GM21447 (cell line): ENCODE results near the gene RAB22A.

Experiments used
- ATAC-seq: cut with Tn5 transposase; IDR thresholded peaks from one replicate; pipeline ENCODE4 v1.9.1; 2021; ENCODE audit not compliant: unreplicated experiment

RAB22A gene, protein sequence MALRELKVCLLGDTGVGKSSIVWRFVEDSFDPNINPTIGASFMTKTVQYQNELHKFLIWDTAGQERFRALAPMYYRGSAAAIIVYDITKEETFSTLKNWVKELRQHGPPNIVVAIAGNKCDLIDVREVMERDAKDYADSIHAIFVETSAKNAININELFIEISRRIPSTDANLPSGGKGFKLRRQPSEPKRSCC

GRCh38 chr20:58309591-58310290 is at the start of gene RAB22A:
Gene RAB22A, plus strand, starts transcription at chr20:58309715. Its CDS starts 262 bp downstream, at chr20:58309977.
- peak; percentile 63 for ATAC-seq

- no peak for ATAC-seq
Measured at GRCh38 chr20:58260006-58260405, 49.5 kb upstream of the RAB22A start.

DNA sequence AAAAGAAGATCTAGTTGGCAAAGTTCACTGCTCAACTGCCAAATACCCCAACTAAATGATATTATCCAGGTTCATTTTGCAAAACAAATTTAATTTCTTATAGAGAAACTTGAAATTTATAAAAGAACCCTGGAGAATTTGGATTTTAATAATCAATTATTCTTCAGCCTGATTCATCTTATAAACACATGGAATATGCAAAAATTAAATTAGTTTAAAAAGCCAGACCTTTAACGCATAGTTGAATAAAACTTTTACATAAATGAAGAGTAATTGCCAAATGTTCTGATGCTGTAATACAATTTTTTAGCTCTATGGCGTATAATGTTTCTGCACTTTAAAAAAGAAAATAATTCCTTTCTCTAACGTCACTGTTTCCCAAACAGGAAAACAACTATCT is 47.9 kb upstream of the RAB22A start:
- ATAC-seq, result no peak

GRCh38 chr20:58264271-58264670 is 45.2 kb upstream of the RAB22A start:
- ATAC-seq, result no peak

- ATAC-seq, result no peak
Measured at GRCh38 chr20:58267389-58268215, 41.9 kb upstream of the RAB22A start.

DNA sequence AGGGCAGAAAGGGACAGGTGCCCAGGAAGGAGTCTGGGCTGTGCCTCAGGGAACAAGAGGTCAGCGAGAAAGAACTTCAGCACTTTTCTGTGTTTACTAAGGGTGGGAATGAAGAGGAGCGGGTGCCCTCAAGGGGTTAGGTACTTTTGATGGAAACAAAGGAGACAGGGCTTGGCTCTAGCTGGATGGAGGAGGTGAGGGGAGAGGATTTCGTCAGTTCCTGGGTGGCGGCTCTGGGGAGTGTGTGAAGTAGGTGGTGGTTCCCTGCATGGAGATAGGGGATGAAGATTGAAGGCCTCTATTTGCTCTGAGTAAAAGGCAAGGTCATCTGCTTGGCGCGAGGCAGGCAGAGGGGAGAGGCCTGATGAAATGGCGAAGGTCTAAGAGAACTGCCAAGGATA is 41.1 kb upstream of the RAB22A start:
- ATAC-seq, result no peak

GRCh38 chr20:58268936-58269619 is 40.4 kb upstream of the RAB22A start:
- ATAC-seq, result no peak

GRCh38 chr20:58271606-58272351 is 37.7 kb upstream of the RAB22A start:
- no peak for ATAC-seq

- no peak for ATAC-seq
Measured at GRCh38 chr20:58274384-58274783, 35.1 kb upstream of the RAB22A start.

DNA sequence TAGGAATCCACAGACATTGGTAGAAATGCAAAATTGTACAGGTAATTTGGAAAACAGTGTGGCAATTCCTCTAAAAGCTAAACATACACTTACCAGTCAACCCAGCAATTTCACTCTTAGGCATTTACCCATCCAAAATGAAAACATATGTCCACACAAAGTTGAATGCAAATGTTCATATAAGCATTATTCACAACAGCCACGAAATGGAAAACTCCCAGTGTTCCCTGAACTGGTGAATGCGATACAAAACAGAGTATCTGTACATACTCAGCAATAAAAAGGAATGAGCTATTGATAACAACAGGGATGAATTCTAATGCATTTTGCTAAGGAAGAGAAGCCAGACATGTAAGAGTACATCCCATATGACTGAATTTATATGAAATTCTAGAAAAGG is 32.4 kb upstream of the RAB22A start:
- ATAC-seq, result no peak

DNA sequence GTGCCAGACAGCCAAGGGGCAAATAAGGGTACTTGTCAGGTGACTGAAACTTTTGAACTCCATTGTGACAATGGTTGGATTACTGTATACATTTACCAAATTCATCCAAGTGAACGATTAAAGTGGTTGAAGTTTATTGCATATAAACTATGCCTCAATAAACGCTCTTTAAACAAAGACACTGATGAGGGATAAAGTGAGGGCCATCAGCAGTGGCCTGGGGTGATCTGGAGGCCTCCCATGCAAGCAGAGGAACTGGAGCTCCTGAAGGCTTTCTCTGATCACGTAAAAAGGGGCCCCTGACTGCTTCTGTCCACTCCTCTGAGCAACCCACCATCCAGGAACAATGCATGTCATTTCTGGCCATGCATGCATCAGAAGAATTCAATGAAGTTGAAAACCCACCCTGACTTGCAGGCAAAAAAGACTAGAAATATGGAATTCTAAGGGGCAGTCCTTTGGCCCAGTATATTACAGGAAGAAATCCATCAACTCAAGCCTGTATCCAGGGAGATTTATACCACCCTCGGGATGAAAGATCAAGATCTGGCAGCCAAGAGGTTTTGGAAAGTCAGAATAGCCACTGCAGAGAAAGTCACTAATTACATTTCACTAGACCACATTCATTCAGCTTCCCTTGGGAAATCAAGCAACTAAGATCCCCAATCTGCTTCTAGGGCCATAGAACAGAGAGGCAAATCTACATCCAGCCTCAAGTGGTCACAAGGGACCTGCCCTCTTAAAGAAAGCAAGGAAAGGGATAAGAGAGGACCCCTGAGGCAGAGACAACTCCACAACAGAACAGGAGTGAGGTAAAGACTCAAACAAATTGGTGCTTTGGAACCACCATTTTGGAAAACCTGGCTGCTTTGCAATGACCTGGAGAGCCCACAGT is 31.7 kb upstream of the RAB22A start:
- ATAC-seq, result no peak

- ATAC-seq, result no peak
Measured at GRCh38 chr20:58286729-58287128, 22.8 kb upstream of the RAB22A start.

DNA sequence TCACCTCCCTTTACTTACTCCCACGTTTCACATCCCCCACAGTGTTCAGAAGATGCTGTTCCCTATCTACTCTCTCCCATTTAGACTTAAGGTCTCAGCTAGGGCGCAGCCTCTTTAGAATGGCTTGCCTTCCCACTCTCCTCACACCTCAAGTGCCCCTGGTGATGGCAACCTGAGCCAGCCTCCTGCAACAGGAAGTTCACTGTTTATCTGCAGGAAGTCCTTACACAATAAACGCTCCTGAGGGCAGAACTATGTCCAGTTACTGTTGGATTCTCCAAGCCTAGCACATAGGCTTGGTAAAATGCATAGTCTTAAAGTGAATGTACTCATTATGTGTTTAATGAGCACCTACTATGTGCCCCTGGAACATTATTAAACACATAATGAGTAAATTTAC is 21.9 kb upstream of the RAB22A start:
- no peak for ATAC-seq

GRCh38 chr20:58289143-58289542 is 20.4 kb upstream of the RAB22A start:
- no peak for ATAC-seq

DNA sequence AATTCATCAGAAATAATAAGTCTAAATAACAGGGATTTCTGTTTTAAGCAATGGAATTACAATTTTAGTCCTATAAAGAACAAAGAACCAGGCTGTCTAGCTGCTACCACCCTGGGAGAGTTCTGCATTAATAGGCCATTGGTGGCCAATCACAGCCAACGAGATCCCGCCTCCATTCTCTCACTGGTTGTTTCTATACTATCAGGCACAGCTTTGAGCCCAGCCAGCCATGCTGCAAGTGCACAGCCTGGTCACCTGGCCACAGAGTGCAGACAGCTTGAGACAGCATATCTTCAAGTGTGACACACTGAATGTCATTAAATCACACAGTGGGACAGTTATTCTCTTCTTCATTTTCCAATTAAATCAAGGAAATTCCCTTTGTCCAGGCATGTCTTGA is 16.1 kb upstream of the RAB22A start:
- no peak for ATAC-seq

DNA sequence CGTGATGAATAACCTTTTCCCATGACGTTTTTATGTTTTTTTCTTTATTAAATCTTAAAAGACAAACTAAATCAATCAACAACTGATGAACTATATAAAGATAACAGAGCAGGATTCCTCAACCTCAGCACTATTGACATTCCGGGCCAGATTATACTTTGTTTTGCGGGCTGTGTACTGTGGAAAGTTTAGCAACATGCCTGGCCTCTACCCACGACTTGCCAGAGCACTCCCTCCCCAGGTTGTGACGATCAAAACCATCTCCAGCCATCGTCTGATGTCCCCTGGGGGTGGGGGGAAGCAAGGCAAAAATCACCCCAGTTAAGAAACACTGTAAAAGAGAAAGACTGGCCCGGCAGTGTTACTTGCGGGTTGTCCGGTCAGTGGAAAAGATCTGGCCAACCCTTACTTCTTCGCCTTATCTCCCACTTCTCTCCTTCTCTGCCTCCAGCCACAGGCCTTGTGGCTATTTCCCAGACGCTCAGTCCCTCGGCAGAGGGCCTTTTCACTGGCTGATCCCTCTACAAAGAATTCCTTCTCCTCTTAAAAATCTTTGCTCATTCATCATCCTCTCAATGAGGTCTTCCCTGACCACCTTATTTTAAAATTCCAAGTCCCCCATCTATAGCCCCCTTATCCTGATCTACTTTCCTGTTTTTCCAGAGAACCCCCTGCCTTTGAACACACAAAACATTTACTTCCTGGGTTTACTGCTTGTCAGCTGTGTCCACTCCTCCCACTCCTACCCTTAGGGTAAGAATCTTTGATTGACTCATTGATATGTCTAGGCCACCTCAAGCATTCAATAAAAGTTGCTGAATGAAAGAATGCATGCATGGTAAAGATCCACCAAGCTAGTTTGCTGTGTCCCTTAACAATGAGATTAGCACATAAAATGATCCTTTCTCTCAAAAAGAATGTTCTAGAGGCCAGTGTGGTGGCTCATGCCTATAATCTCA is 14.7 kb upstream of the RAB22A start:
- ATAC-seq, result no peak

DNA sequence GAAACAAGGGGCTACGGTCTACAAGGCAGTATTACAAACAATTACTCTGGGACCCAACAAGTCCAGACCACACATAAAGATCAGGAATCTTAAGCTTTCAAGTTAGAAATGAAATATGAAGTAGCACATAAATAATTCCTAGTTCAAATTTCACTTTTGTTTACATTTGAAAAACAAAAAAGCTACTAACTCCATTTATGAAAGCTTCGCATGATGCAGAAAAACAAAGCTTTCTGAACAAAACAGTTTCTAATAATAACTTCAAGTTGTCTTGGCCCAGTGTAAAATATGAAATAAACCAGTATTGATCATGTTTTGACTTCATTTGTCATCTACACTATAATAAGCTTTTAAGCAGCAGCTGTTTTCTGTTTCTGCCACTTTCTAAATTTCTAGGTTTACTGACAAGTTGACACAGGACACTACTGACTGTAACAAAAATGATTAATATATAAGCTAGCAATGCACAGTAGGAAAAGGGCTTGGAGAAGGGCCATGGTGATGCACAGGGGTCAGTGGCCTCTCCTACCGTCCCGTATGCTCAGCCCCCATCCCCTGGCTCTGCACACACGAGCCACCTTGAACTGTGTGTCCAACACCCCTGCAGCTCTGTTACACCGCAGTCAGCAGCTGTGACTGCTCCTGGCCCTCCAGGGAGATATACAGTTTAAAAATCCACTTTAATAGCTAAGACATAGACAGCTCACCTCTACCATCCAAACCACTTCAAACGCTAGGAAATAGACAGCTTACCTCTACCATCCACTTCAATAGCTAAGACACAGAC is 13.3 kb upstream of the RAB22A start:
- no peak for ATAC-seq

- ATAC-seq, result no peak
Measured at GRCh38 chr20:58297394-58297793, 12.1 kb upstream of the RAB22A start.
